Neural cell (in vitro differentiated cells): Measurements from ENCODE around the gene BTBD7. TPM values are rescaled to one million over a fixed set of nuclear protein-coding genes. Genes with fewer than 3 reads are reported as not detected.

Source experiments
- H2AFZ ChIP-seq: fragments of 200-600, 300-800 bp; sonication (generic), shearing (Covaris generic); 2 replicates; pipeline ENCODE4 v1.6.0; 2014; ENCODE audit warnings: low read depth, mild to moderate bottlenecking, antibody characterized with exemption, low read length, moderate library complexity
- H3F3A ChIP-seq: fragments of 200-600 bp; shearing (Covaris generic); 2 replicates; pipeline ENCODE4 v1.6.1; 2016; ENCODE audit warnings: mild to moderate bottlenecking, moderate library complexity, mixed read lengths, antibody characterized with exemption, low read length; ENCODE audit not compliant: insufficient read depth, poor library complexity, severe bottlenecking
- H3K27ac ChIP-seq: fragments of 200-600, 300-800 bp; sonication (generic), shearing (Covaris generic); 2 replicates; pipeline ENCODE4 v1.5.1; 2014; ENCODE audit warnings: mild to moderate bottlenecking, low read length, moderate library complexity
- H3K27me3 ChIP-seq: fragments of 300-800, 200-600 bp; sonication (generic), shearing (Covaris generic); 2 replicates; pipeline ENCODE4 v1.6.0; 2014; ENCODE audit warnings: mild to moderate bottlenecking, low read depth, low read length, moderate library complexity; ENCODE audit not compliant: insufficient read depth
- H3K36me3 ChIP-seq: fragments of 300-800, 200-600 bp; sonication (generic), shearing (Covaris generic); 2 replicates; pipeline ENCODE4 v1.5.1; 2014; ENCODE audit warnings: mild to moderate bottlenecking, antibody characterized with exemption, low read length, moderate library complexity; ENCODE audit not compliant: insufficient read depth
- H3K4me2 ChIP-seq: fragments of 300-800, 200-600 bp; sonication (generic), shearing (Covaris generic); 2 replicates; pipeline ENCODE4 v1.6.0; 2014; ENCODE audit warnings: mild to moderate bottlenecking, low read length
- H3K4me3 ChIP-seq: fragments of 300-800, 200-600 bp; sonication (generic), shearing (Covaris generic); 2 replicates; pipeline ENCODE4 v1.5.1; 2014; ENCODE audit warnings: mild to moderate bottlenecking, low read length, moderate library complexity
- H3K79me2 ChIP-seq: fragments of 200-600 bp; shearing (Covaris generic); replicated peaks from 2 replicates; pipeline ENCODE4 v1.6.0; 2014; ENCODE audit warnings: mild to moderate bottlenecking, low read length, moderate library complexity; ENCODE audit not compliant: insufficient read depth
- H3K9ac ChIP-seq: fragments of 300-800, 200-600 bp; sonication (generic), shearing (Covaris generic); 2 replicates; pipeline ENCODE4 v1.6.1; 2016; ENCODE audit warnings: mild to moderate bottlenecking, low read length, mixed read lengths
- H3K9me2 ChIP-seq: fragments of 200-600 bp; shearing (Covaris generic); 2 replicates; pipeline ENCODE4 v1.6.1; 2016; ENCODE audit warnings: mild to moderate bottlenecking, low read length, mixed read lengths; ENCODE audit not compliant: insufficient read depth
- H3K9me3 ChIP-seq: fragments of 200-600, 300-800 bp; sonication (generic), shearing (Covaris generic); 2 replicates; pipeline ENCODE4 v1.6.1; 2016; ENCODE audit warnings: mild to moderate bottlenecking, mixed run types, low read length, moderate library complexity, mixed read lengths
- H4K20me1 ChIP-seq: fragments of 200-600 bp; shearing (Covaris generic); 2 replicates; pipeline ENCODE4 v1.6.1; 2016; ENCODE audit warnings: mild to moderate bottlenecking, mixed run types; ENCODE audit not compliant: insufficient read depth
- CTCF ChIP-seq: fragments of 450-650 bp; IDR thresholded peaks from 2 replicates; pipeline ENCODE4 v1.5.1; 2014; ENCODE audit warnings: antibody characterized with exemption, mild to moderate bottlenecking, moderate library complexity; ENCODE audit not compliant: poor library complexity, severe bottlenecking
- EP300 ChIP-seq: fragments of 450-650 bp; conservative IDR thresholded peaks from 2 replicates; pipeline ENCODE4 v1.6.1; 2014; ENCODE audit warnings: antibody characterized with exemption, mild to moderate bottlenecking, moderate library complexity; ENCODE audit not compliant: poor library complexity, severe bottlenecking
- EZH2 ChIP-seq: fragments of 200-600, 300-800 bp; shearing (Covaris generic), sonication (generic); IDR thresholded peaks from 2 replicates; pipeline ENCODE4 v1.6.1; 2014; ENCODE audit warnings: antibody characterized with exemption, low read length, borderline replicate concordance, mild to moderate bottlenecking; ENCODE audit not compliant: insufficient read depth, poor library complexity, severe bottlenecking
- MXI1 ChIP-seq: fragments of 450-650 bp; conservative IDR thresholded peaks from 2 replicates; pipeline ENCODE4 v1.6.1; 2014; ENCODE audit warnings: antibody characterized with exemption, mild to moderate bottlenecking; ENCODE audit not compliant: poor library complexity, severe bottlenecking
- POLR2AphosphoS5 ChIP-seq: IDR thresholded peaks from 2 replicates; pipeline ENCODE4 v1.6.1; 2012
- RAD21 ChIP-seq: fragments of 450-650 bp; conservative IDR thresholded peaks from 2 replicates; pipeline ENCODE4 v1.6.1; 2014; ENCODE audit warnings: antibody characterized with exemption, mild to moderate bottlenecking, moderate library complexity
- REST ChIP-seq: IDR thresholded peaks from 2 replicates; pipeline ENCODE4 v1.6.1; 2012; ENCODE audit warnings: borderline replicate concordance
- SMC3 ChIP-seq: fragments of 450-650 bp; conservative IDR thresholded peaks from 2 replicates; pipeline ENCODE4 v1.6.1; 2014; ENCODE audit warnings: antibody characterized with exemption, mild to moderate bottlenecking, moderate library complexity; ENCODE audit not compliant: poor library complexity
- TAF1 ChIP-seq: IDR thresholded peaks from 2 replicates; pipeline ENCODE4 v1.6.1; 2012; ENCODE audit warnings: low read depth
- polyA plus RNA-seq: library from polyadenylated mRNA; depleted of rRNA; stranded (reverse); fragments of >200 nt; gene quantifications from 2 replicates; pipeline ENCODE4 v1.2.3, GENCODE V29; 2014

BTBD7 gene
- polyA plus RNA-seq, 1 donor from 2014 or later = 11.5 TPM

- H3K9me3 ChIP-seq = no peaks in the 10 kb centered on the region
- no peaks in the 10 kb centered on the region for H4K20me1 ChIP-seq
- H3K27me3 ChIP-seq = no peaks in the 10 kb centered on the region
- H3K79me2 ChIP-seq = no peaks in the 10 kb centered on the region
- TF ChIP-seq MXI1 (no peak), CTCF (no peak), SMC3 (no peak)
- H3K4me2 ChIP-seq = no peak overlapping the region
- H3K27ac ChIP-seq = no peak overlapping the region
- no peaks in the 10 kb centered on the region for H3K9me2 ChIP-seq
- H2AFZ ChIP-seq = no peak overlapping the region
- H3K9ac ChIP-seq = no peak overlapping the region
- H3K4me3 ChIP-seq = no peak overlapping the region
- no peaks in the 10 kb centered on the region for H3F3A ChIP-seq
- no peaks in the 10 kb centered on the region for H3K36me3 ChIP-seq
Measured at GRCh38 chr14:93223565-93223964, 109.3 kb downstream of the BTBD7 start.

GRCh38 chr14:93220509-93220908 lies 112.3 kb downstream of the BTBD7 start:
- Histone ChIP-seq H3F3A (no peaks in the 10 kb centered on the region), H3K9ac (no peak overlapping the region), H3K9me2 (no peaks in the 10 kb centered on the region), H3K4me3 (no peak overlapping the region), H3K4me2 (no peak overlapping the region), H3K27ac (no peak overlapping the region), H2AFZ (no peak overlapping the region), H3K9me3 (no peaks in the 10 kb centered on the region), H3K36me3 (no peaks in the 10 kb centered on the region), H3K79me2 (no peaks in the 10 kb centered on the region), H4K20me1 (no peaks in the 10 kb centered on the region), H3K27me3 (no peaks in the 10 kb centered on the region)
- no peak for TF ChIP-seq MXI1
- TF ChIP-seq TAF1 = no peak
- TF ChIP-seq REST = no peak
- TF ChIP-seq SMC3 = no peak
- TF ChIP-seq POLR2AphosphoS5 = no peak
- TF ChIP-seq EZH2 = no peak
- no peak for TF ChIP-seq CTCF
- no peak for TF ChIP-seq EP300
- no peak for TF ChIP-seq RAD21
